ENCODE data around the gene COX6A2.
"Not testable (repeated sequence)": the region's sequence is repeated elsewhere in the genome, so short reads cannot be mapped to it uniquely, and the experiment has no call there.

COX6A2 gene

DNA sequence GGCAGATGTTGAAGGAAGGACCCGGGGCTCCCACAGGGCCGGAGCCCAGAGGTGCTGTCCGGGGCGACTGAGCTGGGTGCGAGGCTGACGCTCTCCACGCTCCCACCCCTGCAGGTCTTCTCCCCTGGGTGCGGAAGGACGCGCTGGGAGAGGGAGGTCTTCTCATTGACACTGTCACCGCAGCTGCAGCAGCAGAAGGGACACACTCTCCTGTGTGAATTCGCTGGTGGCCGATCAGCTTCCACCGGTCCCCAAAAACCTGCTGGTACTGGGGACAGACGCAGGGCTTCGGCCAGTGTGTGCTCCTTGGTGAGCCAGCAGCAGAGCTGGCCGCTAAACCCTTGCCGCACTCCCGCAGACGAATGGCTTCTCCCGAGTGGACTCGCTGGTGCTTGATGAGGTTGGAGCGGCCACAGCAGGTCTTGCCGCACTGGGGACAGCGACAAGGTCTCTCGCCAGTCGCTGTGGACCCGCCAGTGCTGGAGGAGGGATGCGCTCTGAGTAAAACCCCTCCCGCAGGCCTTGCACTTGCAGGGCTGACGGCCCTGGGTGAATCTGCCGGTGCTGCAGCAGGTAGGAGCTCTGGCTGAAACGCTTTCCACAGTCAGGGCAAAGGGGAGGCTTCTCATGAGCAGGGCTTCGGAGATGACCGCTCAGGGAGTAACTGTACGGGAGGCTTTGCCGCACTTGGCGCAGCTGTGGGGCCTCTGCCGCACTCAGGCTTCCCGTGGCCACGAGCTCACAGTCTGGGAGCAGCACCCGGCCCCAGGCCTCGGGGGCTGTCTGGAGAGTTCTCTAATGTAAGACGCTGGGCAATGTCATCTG lies 8.3 kb upstream of the COX6A2 start:
- DNase-seq = no peak

- no peak for DNase-seq
These were observed 7.4 kb upstream of the COX6A2 start for GRCh38 chr16:31435341-31436220.

GRCh38 chr16:31430380-31431052 lies 2.4 kb upstream of the COX6A2 start:
- DNase-seq = no peak

GRCh38 chr16:31429796-31430195 lies 1.6 kb upstream of the COX6A2 start:
- DNase-seq = no peak

- DNase-seq = no peak
These were observed 1.2 kb upstream of the COX6A2 start for GRCh38 chr16:31429314-31429713.

DNA sequence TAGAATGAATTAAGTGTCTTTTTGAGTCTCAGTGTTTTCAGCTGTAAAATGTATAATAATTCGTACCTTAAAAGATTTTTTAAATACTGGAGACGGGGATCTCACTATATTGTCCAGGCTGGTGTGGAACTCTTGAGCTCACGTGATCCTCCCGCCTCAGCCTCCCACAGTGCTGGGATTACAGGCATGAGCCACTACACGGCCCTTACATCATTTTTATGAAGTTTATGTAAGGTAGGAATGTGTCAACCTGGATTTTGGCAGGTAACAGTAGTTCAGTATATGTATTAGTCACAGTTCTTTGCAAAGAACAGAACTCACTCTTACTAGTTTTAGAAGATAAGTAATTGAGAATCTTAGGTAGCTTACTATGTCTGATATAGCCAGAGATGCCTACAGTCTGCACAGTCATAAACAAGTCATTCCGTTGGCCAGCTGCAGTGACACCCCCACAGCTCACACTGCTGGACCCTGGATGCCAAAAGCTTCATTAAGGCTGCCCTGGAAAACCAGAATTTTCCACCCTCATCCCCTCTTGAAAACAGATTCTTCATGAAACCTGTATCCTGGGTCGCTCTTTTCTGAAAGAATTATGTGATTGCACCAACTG lies 583 bp upstream of the COX6A2 start:
- no peak for DNase-seq

- DNase-seq = peak; percentile 52
These were observed 500 bp downstream of the COX6A2 start for GRCh38 chr16:31427441-31428278.

DNA sequence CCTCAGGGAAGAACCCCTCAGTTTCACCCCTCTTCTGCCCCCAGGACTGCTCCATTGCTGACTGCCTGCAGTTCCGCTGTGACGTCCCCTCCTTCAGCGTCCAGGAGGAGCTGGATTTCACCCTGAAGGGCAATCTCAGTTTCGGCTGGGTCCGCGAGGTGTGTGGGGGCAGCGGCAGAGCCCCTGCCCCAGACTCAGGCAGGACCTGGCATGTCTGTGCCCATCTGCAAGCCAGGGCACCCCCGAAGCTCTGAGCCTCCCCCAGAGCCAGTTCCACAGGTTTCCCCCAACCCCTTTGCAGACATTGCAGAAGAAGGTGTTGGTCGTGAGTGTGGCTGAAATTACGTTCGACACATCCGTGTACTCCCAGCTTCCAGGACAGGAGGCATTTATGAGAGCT lies 4.4 kb downstream of the COX6A2 start:
- DNase-seq = no peak

DNA sequence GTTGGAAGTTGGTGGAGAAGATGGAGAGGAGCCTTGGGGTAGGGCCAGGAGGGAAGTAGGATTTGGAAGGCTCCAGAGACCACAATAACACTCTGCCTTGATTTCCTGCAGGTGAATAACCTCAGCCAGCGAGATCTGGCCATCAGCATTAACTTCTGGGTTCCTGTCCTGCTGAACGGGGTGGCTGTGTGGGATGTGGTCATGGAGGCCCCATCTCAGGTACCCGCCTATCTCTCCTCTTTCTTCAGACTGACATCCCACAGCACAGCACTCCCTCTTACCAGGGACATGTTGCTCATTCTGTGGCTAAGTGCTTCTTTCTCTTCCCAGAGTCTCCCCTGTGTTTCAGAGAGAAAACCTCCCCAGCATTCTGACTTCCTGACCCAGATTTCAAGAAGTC lies 4.9 kb downstream of the COX6A2 start:
- no peak for DNase-seq

DNA sequence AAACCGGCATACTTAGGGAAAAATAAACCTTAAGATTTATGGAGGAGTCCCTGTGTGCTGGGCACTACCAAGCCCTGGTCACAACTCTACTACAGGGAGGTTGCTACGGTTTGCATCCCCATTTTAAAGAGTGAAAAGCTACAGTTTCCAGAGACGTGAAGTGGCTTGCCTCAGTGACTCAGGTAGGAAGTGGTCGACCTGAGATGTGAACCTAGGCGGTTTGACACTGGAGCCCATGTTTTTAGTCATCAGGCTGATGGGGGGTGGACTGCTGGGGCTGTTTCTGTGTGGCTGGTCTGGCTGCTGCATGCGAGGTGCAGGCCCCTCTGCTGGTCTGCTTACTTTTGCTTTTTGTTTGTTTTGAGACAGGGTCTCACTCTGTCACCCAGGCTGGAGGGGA lies 6.6 kb downstream of the COX6A2 start:
- DNase-seq = no peak

DNA sequence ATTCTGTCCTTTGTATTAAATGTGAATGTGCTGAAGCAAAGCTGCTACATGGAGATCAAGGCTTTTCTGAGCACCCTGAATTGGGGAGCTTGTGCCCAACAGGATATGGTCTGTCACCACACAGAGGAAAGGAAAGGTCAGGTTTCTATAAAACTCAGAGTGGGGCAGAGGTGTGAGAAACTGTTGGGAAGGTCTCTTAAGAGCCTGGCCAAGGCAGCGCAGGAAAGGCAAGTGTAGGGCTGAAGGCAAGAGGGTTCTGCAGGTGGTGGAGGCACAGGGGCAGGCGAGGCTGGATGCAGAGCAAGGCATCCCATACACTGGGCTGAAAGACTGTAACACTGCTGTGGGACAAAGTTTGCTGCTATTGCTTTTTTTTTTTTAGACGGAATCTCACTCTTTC lies 8.1 kb downstream of the COX6A2 start:
- no peak for DNase-seq

- DNase-seq = no peak
These were observed 10.2 kb downstream of the COX6A2 start for GRCh38 chr16:31417916-31418315.

GRCh38 chr16:31417036-31417435 lies 11.1 kb downstream of the COX6A2 start:
- not testable (repeated sequence) for DNase-seq

DNA sequence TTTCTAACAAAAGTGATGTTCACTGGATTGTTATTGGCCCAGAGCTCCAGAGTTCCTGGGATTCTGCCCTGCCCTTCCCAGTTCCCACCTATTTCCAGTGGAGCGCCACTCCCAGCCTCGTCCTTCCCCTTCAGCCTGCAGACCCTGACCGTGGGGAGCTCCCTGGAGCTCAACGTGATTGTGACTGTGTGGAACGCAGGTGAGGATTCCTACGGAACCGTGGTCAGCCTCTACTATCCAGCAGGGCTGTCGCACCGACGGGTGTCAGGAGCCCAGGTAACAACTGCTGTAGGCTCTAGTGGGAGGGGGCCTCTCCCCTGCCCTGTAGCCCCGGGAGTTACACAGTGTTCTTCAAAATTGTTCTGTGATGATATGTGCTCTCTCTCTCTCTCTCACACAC lies 11.8 kb downstream of the COX6A2 start:
- no peak for DNase-seq

DNA sequence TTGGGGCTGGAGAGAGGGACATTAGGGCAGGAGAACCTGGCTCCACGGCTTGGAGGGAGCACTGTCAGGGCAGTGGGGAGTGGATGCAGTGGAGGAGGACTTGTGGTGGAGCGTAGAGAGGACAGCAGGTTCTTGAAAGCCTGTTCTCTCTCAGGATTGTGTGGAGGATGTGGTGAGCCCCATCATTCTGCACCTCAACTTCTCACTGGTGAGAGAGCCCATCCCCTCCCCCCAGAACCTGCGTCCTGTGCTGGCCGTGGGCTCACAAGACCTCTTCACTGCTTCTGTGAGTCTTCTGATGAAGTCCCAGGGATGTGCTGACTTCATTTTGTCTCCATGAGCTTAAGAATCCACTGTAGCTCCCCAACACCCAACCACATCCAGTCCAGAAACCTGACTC lies 13.5 kb downstream of the COX6A2 start:
- no peak for DNase-seq

- no peak for DNase-seq
These were observed 14.2 kb downstream of the COX6A2 start for GRCh38 chr16:31413943-31414342.

GRCh38 chr16:31413381-31413780 lies 14.8 kb downstream of the COX6A2 start:
- no peak for DNase-seq

GRCh38 chr16:31412750-31413149 lies 15.4 kb downstream of the COX6A2 start:
- DNase-seq = no peak

GRCh38 chr16:31411024-31411844 lies 16.9 kb downstream of the COX6A2 start:
- DNase-seq = no peak

GRCh38 chr16:31410082-31410481 lies 18.1 kb downstream of the COX6A2 start:
- no peak for DNase-seq

DNA sequence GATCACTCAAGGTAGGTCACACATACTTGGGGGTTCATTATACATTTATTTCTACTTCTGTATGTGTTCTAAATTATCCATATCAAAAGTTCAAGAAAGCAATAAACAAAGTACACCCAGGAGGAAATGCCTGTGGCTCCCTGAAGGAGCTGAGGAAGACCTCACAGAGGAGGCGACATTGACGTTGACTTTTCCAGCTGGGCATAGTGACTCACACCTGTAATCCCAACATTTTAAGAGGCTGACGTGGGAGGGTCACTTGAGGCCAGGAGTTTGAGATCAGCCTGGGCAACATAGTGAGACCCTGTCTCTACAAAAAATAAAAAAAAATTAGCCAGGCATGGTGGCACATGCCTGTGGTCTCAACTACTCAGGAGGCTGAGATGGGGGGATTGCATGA lies 18.7 kb downstream of the COX6A2 start:
- DNase-seq = no peak
